GM10847 (cell line): ENCODE data around the gene GNAS-AS1.

Experiments
- POLR2A ChIP-seq: IDR thresholded peaks from 2 replicates; pipeline ENCODE4 v1.6.1; 2011; ENCODE audit not compliant: insufficient read length; ENCODE audit errors: extremely low read depth

The GNAS-AS1 gene

DNA sequence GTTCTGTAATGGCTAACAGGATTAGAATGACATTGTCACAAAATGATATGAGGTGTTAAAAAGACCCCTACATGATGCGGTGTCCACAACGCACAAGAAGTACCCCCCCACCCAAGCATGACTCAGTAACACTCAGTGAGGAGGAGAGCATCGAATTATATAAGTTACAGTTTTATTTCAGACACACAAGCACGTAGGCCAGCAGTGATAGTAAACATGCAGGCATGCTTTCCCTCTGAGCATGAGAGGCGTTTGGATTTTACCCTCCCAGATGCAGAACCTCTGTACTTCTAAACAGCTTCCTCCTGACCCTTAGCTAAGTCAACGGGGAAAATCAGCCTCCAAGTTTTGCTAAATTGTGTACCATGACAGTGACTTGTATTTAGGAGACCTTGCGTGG is 25.7 kb upstream of the GNAS-AS1 start:
- no peak for TF ChIP-seq POLR2A

GRCh38 chr20:58875541-58876134 is 24.9 kb upstream of the GNAS-AS1 start:
- TF ChIP-seq POLR2A: no peak

DNA sequence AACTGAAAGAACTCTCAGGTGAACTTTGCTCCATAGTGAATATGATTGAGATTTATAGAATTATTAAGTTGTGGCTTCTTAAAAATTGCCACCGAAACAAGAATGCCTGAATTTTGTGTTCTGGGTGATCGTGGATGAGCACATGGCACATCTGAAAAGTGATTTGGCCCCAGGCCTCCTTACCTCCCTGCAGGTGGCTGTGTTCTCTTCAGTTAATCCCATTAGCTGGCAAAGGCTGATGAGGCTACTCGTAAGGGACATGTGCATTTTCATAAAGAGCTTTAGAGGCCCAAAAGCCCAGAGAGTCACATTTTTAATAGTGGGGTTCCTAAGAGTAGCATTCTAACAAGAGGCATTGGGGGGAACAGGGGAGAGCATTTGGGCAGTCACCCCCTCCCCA is 24.4 kb upstream of the GNAS-AS1 start:
- no peak for TF ChIP-seq POLR2A

DNA sequence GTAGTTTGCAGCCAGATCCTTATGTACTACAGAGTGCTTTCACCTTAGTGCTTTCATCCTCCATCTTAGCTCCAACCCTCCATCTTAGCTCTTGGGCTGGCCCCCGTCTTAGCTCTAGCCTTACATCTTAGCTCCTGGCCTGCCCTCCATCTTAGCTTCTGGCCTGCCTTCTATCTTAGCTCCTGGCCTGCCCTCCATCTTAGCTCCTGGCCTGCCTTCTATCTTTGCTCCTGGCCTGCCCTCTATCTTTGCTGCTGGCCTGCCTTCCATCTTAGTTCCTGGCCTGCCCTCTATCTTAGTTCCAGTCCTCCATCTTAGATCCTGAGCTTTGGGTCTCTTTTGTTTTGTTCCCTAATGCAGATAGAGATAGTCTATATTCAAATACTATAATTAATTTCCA is 23.8 kb upstream of the GNAS-AS1 start:
- no peak for TF ChIP-seq POLR2A

GRCh38 chr20:58871533-58872102 is 20.9 kb upstream of the GNAS-AS1 start:
- no peak for TF ChIP-seq POLR2A

DNA sequence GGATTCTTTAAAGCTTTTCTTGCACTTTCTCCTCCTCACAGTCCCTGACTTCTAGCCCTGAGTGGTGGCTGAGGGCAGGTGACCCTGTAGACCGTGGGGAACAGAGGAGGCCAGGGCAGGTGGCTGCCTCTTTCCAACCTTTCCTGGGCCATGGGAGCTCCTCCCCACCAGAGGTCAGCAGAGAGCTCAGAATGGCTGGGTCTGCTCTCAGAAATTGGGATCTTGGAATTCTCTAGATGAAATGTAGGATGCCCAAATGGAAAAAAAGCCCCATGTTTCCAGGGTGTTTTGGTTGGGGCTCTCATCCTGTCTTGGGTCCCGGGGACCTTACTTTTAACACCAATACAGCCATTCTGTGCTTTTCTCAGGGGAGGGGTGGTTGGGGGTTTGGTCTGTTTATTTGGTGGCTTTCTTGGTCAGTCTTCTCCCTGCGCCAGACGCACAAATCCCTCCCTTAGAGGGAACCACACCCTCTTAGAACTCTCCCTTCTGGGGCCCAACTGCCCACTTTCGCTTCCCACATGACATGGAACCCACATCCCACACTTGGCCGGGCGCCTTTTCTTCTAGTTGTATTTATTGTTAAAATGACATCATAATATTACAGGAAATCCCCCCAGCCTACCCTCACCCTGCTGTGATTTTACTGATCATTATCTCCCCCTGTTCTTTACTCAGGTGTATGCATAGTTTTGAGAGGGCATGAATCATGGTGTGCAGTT is 19.8 kb upstream of the GNAS-AS1 start:
- no peak for TF ChIP-seq POLR2A

DNA sequence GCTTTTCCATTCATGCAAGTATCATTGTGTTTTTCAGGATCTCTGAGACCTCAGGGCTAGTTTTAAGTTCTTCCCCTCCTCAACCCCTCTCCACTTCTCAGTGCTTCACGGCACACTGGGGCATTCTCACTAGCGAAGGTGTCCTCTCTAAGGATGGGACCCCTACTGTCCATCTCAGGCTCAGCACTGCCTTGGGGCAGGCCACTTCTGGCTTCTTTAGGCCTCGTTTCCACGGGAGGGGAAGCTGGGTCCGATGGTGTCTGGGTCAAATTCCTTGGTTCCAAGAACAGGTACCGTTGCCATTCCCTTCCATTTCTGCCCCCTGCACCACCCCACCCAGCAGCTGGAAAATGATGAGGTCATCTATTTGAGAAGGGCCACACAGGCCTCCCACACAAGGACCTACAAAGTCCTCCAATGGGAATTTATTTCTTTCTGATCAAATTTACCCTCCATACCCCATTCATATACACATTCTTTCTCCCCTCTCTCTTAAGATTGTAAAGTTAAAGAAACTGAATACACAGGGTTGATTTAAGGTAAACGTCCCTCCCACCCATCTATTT is 19.0 kb upstream of the GNAS-AS1 start:
- no peak for TF ChIP-seq POLR2A

DNA sequence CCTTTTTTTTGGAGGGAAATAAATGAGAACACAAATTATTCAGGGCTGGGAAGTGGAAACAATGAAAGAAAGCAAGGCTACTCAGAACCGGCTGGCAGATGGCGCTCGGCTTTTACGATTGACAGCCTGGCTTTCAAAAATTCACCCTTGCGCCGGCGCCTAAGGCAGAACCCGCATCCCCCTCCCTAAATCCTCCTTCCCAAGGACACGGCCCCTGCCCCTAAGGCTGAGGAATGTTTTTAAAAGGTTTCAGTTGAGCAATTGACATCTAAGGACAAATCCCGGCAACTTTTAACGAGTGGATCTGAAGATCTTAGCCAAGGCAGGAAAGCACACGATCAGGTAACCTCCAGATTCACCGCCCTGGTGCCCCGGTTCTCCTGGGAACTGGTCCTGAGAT is 18.1 kb upstream of the GNAS-AS1 start:
- TF ChIP-seq POLR2A: no peak

- TF ChIP-seq POLR2A: no peak
Observed at GRCh38 chr20:58867211-58867610, 16.5 kb upstream of the GNAS-AS1 start.

DNA sequence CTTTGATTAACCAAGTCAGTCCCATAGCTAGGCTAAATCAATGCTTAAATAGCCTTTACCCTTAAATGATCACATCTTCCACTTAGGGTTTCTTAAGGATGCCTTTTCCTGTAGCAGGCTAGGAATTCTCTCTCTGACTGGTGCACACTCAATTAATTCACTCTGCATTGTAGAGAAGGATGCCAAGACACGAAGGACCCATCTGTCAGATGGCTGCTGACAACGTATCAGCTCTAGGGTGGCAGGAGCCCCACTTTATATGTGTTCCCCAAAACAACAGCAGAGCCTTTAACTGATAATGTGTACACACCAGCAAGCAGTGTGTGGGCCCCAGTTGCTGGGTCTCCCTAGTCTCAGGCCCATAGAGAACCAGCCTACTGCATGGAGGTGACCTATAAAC is 15.1 kb upstream of the GNAS-AS1 start:
- no peak for TF ChIP-seq POLR2A

DNA sequence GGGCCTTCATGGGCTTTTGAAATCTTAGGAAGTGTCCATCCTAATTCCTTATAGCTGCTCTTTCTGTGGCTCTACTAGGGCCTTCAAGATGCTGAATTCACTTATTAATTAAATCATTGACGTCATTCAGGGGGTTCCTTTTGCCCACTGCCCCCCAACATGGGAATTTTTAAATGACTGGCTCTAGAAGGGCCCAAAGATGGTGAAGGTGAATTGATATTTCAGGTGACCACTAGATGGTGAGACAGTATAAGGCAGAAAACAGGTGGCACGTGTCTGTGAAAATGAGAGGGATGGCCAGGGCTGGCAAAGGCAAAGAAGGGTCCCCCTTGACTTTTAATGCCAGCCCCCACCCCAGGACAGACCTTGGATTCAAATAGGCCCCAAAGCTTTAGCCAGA is 13.6 kb upstream of the GNAS-AS1 start:
- no peak for TF ChIP-seq POLR2A

DNA sequence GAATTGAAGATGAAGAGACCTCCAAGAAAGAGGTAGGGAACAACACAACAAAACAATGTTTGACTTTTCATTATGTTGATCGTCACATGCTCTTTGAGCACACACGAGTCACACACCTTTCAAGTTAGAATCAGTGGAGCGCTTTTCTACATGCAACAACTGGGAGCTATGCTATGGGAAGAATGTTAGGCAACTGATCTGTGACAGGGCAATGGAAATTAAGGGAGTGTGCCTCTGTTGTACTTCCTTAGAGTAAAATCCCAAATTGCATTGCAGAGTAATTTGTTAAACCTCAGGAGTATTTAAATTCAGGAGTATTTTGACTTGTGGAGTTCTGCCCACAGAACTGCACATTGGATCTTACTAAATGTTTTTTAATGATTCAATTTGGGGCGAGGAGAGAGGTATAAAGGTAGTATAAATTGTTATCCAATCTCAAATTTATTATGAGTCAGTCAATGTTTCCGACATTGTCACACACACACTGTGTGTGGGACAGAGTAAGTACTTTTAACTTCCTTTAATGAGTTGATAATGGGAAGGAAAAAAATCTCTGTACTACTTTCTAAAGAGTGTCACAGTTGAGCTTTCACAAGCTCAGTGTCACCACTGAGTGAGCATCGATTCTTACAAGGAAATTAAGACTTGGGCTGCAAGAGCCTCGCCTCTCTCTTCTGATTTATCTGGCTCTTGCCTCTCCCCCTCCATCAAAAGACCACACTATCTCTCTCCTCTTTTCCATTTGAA is 12.5 kb upstream of the GNAS-AS1 start:
- TF ChIP-seq POLR2A: no peak

- no peak for TF ChIP-seq POLR2A
Observed at GRCh38 chr20:58855506-58856389, 5.0 kb upstream of the GNAS-AS1 start.

DNA sequence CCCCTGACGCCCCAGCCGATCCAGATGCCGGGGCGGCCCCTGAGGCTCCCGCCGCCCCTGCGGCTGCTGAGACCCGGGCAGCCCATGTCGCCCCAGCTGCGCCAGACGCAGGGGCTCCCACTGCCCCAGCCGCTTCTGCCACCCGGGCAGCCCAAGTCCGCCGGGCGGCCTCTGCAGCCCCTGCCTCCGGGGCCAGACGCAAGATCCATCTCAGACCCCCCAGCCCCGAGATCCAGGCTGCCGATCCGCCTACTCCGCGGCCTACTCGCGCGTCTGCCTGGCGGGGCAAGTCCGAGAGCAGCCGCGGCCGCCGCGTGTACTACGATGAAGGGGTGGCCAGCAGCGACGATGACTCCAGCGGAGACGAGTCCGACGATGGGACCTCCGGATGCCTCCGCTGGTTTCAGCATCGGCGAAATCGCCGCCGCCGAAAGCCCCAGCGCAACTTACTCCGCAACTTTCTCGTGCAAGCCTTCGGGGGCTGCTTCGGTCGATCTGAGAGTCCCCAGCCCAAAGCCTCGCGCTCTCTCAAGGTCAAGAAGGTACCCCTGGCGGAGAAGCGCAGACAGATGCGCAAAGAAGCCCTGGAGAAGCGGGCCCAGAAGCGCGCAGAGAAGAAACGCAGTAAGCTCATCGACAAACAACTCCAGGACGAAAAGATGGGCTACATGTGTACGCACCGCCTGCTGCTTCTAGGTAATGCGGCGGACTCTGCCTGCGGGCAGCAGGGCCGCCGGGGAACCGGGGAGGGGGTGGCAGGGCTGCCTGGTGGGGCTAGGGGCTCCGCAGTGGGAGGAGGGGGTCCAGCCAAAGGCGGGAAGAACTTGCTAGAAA is 4.2 kb upstream of the GNAS-AS1 start:
- TF ChIP-seq POLR2A: no peak

DNA sequence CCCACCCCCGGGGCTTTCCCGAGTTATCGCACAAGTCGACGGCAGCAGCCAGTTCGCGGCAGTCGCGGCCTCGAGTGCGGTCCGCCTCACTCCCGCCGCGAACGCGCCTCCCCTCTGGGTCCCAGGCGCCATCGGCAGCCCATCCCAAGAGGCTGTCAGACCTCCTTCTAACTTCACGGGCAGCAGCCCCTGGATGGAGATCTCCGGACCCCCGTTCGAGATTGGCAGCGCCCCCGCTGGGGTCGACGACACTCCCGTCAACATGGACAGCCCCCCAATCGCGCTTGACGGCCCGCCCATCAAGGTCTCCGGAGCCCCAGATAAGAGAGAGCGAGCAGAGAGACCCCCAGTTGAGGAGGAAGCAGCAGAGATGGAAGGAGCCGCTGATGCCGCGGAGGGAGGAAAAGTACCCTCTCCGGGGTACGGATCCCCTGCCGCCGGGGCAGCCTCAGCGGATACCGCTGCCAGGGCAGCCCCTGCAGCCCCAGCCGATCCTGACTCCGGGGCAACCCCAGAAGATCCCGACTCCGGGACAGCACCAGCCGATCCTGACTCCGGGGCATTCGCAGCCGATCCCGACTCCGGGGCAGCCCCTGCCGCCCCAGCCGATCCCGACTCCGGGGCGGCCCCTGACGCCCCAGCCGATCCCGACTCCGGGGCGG is 3.4 kb upstream of the GNAS-AS1 start:
- no peak for TF ChIP-seq POLR2A
